Activated T-cell treated with anti-CD3 and anti-CD28 coated beads, Interleukin-2, amount 50 U/mL, for 72 hours (primary cell): ENCODE data around the gene ADSS2. TPM values are rescaled to one million over a fixed set of nuclear protein-coding genes. Genes with fewer than 3 reads are reported as not detected.

Experiments used
- ATAC-seq, 2 donors: fragments of 150-1000 bp; cut with Tn5 transposase; replicated peaks in 1 of 2; 2 replicates each; pipeline ENCODE4 v1.10.0; 2021; ENCODE audit warnings: moderate library complexity in 2 of 2, mild to moderate bottlenecking in 1 of 2
- DNase-seq, 2 donors: peaks; one replicate each; pipeline ENCODE4 v3.0.0; 2021 to 2022; ENCODE audit warnings: mixed read lengths in 1 of 2
- H3K27ac Mint-ChIP-seq: one replicate; pipeline ENCODE4 v1.8.0; 2022; ENCODE audit warnings: mild to moderate bottlenecking, moderate library complexity, mixed read lengths
- H3K27me3 Mint-ChIP-seq: one replicate; pipeline ENCODE4 v1.8.0; 2022; ENCODE audit warnings: low read depth, mixed read lengths
- H3K36me3 Mint-ChIP-seq, 2 donors: one replicate each; pipeline ENCODE4 v1.8.0; 2022; ENCODE audit warnings: mixed read lengths in 2 of 2, mild to moderate bottlenecking in 1 of 2; ENCODE audit not compliant: insufficient read depth in 2 of 2
- H3K4me1 Mint-ChIP-seq: one replicate; pipeline ENCODE4 v1.8.0; 2022; ENCODE audit warnings: low read depth, mixed read lengths
- H3K4me3 Mint-ChIP-seq, 2 donors: one replicate each; pipeline ENCODE4 v1.8.0; 2022; ENCODE audit warnings: mild to moderate bottlenecking in 2 of 2, mixed read lengths in 2 of 2, moderate library complexity in 2 of 2
- H3K9me3 Mint-ChIP-seq, 2 donors: one replicate each; pipeline ENCODE4 v1.8.0; 2022; ENCODE audit warnings: mixed read lengths in 2 of 2
- total RNA-seq, 2 donors: library from RNA; stranded (reverse); gene quantifications; one replicate each; pipeline ENCODE4 v1.2.3, GENCODE V29; 2022

The ADSS2 gene
- total RNA-seq, 2 donors from 2014 or later = 46.5 to 51.1 TPM

DNA sequence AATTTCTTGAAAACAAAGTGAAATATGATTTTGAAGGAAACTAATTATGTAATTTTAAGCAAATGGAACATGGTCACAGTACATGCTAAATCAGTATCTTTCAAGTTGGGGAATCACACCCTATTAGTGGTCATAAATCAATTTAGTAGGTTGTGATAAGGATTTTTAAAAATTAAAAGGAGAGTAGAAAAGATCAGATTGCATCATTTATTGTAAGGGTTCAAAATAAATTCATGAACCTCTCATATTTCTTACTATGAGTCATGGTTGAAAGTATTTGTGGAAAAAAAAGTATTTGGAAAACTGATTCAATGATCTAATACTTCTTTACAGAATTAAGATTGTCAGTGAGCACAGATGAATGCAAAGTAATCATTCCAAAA is 14.6 kb downstream of the ADSS2 start:
- peaks cover 47% of the 10 kb centered on the region for H3K4me1 Mint-ChIP-seq
- H3K36me3 Mint-ChIP-seq = peaks cover 8 to 16% of the 10 kb centered on the region in 2 donors
- ATAC-seq = no peak
- H3K27me3 Mint-ChIP-seq = no peaks in the 10 kb centered on the region
- DNase-seq = no peak
- H3K4me3 Mint-ChIP-seq = no peak overlapping the region
- H3K27ac Mint-ChIP-seq = peak overlapping the region; percentile 93
- H3K9me3 Mint-ChIP-seq = no peaks in the 10 kb centered on the region

DNA sequence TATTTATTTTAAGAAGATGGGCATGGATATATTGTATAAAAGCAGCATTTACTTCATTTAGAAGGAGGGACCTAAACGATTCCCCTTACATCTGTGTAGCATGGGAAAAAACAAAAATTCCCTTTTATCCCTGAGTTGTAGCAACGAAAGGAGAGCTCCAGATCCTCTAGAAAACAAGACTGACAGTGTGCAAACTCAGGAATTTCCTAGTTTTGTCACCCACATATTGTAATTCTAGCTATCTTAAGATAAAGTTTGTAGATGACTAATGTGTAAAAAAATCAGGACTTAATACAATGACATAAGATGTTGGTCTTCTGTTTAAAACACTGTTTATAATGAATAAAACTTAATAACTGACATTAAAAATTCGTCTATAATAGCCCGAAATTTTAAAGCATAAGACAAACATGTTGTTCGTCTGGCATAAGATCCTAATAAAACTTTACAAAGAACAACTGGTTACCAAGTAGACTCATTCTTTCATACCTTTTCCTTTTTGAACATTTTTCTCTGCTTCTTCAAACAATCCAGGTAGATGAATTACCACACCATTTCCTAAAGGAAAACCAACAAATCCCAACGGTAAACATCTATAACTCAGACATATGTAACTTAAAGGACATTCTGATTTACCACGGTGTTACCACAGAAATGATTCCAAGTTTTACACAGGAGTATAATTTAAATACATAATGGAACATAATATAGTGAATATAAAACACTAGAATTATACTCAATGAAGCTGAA is 15.2 kb downstream of the ADSS2 start:
- Mint-ChIP-seq H3K9me3 (no peaks in the 10 kb centered on the region), H3K4me3 (peak overlapping the region in 1 of 2 donors; percentile 61), H3K27me3 (no peaks in the 10 kb centered on the region), H3K36me3 (peaks cover 8 to 16% of the 10 kb centered on the region in 2 donors), H3K27ac (peak overlapping the region; percentile 93), H3K4me1 (peaks cover 47% of the 10 kb centered on the region)
- ATAC-seq (no peak), DNase-seq (no peak)

DNA sequence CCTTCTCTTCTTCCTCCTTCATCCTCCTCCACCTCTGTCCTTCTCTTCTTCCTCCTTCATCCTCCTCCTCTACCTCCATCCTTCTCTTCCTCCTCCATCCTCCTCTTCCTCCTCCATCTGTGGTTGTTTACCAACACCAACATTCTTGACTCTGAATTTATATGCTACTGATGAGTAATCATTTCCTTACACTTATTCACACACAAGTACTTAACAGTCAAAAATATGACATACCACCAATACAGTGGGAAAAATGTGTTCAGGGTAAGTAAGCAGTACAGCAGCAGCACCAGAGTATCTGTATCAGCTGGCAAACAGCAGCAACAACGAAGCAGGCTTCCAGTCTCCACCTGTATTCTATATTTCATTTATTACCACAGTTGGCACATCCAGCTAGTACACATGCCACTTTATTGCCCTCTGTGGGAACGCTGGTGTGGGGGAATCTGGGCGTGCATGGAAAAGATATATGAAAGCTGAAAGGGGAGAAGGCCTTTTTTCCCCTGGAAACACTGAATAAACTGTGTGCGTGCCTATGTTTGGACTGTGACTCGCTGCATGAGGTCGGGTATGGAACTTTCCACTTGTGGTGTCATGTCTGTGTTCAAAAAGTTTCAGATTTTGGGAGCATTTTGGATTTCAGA is 16.0 kb downstream of the ADSS2 start:
- H3K4me1 Mint-ChIP-seq = peaks cover 47% of the 10 kb centered on the region
- no peaks in the 10 kb centered on the region for H3K27me3 Mint-ChIP-seq
- H3K36me3 Mint-ChIP-seq = peaks cover 8 to 16% of the 10 kb centered on the region in 2 donors
- peak overlapping the region; percentile 45 to 61 for H3K4me3 Mint-ChIP-seq
- H3K9me3 Mint-ChIP-seq = no peaks in the 10 kb centered on the region
- ATAC-seq (peak; percentile 81 to 91), DNase-seq (no peak)
- peak overlapping the region; percentile 93 for H3K27ac Mint-ChIP-seq

DNA sequence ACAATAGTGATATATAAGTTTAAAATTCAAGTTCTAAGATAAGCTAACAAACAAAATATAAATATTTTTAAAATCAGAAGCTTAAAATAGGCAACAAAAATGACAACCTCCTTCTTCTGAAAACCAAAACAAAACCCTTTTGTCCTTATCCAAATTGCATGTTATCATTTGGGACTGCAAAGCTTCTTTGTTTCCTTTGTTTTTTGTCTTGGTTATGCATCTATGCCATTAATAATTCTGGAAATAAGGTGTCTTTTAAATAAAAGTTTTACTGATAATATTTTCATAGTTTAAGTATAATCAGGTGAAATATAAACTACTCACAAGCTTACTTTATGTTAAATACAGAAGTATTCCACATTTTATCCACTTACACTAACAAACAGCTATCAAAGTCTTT is 20.5 kb downstream of the ADSS2 start:
- no peaks in the 10 kb centered on the region for H3K27me3 Mint-ChIP-seq
- H3K4me1 Mint-ChIP-seq = peaks cover 17% of the 10 kb centered on the region
- DNase-seq (no peak), ATAC-seq (no peak)
- H3K9me3 Mint-ChIP-seq = no peaks in the 10 kb centered on the region
- H3K36me3 Mint-ChIP-seq = peaks cover 12 to 20% of the 10 kb centered on the region in 2 donors
- H3K27ac Mint-ChIP-seq = no peak overlapping the region
- H3K4me3 Mint-ChIP-seq = no peak overlapping the region

DNA sequence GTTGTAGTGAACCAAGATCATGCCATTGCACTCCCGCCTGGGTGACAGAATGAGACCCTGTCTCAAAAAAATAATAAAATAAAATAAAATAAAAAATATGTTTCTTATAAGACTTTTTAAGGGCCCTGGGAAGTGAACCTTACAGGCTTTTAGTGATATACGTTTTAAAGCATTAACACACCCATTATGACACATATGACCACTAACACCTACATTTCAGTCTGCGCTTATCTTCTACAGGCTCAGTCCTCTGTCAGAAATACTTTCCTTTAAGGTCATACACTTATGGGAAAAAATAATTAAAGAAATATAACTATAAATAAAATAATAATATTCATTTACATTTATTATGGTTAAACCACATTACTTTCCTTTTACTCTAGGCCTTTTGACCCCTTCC is 21.9 kb downstream of the ADSS2 start:
- no peak overlapping the region for H3K27ac Mint-ChIP-seq

DNA sequence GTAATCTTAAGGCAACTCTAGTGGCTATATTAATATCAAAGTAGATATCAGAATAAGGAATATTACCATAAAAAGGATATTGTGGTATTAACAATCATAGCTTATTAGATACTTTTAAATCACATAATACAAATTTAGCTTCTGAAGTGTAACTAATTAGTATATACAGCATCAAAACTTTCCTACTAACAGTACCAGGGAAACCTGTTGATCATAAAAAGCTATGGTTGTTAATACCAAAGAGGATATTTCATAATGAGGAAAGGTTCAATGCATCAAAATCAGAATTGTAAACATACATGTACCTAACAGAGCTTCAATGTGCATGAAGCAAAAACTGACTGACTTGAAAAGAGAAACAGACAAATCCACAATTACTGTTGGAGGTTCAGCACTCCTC is 24.1 kb downstream of the ADSS2 start:
- DNase-seq (no peak), ATAC-seq (no peak)
- Mint-ChIP-seq H3K9me3 (no peaks in the 10 kb centered on the region), H3K4me1 (peaks cover 8% of the 10 kb centered on the region), H3K36me3 (peaks cover 4 to 26% of the 10 kb centered on the region in 2 donors), H3K27ac (no peak overlapping the region), H3K27me3 (no peaks in the 10 kb centered on the region), H3K4me3 (no peak overlapping the region)

More for the DNA sequence above, 21.9 kb downstream of the ADSS2 start:
- DNase-seq = no peak
- no peaks in the 10 kb centered on the region for H3K9me3 Mint-ChIP-seq
- no peak for ATAC-seq
- H3K27me3 Mint-ChIP-seq = no peaks in the 10 kb centered on the region
- no peak overlapping the region for H3K4me3 Mint-ChIP-seq
- H3K4me1 Mint-ChIP-seq = peaks cover 8% of the 10 kb centered on the region
- peaks cover 9 to 23% of the 10 kb centered on the region in 2 donors for H3K36me3 Mint-ChIP-seq

DNA sequence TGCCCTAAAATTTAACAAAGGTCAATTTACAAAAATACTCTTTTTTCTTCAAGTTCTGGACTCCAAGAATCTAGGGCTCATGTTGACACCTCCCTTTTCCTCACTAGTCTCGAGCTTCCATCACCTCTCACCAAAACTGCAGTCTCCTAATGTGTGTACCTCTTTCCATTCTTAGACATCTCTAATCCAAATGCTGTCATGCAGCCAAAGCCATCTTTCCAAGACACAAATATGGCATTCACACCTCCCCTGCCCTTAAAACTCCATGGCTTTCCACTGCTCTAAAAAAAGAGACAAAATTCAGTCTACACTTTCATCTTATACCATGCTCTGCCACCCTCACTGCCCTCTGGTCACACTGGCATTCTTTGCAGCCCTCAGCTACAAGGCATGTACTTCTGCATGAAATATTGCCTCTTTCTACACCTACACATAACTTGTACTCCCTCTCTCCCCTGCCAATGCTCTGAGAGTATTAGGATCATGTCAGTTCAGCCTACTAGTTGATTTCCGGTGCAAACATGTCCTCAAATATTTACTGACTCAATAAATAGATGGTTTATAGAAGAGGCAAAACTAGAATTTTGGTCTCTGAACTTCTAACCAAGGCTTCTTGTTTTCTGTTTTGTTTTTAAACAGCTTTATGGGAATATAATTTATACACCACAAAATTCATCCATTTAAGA is 26.9 kb downstream of the ADSS2 start:
- Mint-ChIP-seq H3K27me3 (no peaks in the 10 kb centered on the region), H3K36me3 (peaks cover 0 to 29% of the 10 kb centered on the region in 2 donors), H3K4me3 (no peak overlapping the region), H3K9me3 (no peaks in the 10 kb centered on the region), H3K27ac (no peak overlapping the region), H3K4me1 (peaks cover 8% of the 10 kb centered on the region)
- ATAC-seq = no peak
- DNase-seq = no peak

DNA sequence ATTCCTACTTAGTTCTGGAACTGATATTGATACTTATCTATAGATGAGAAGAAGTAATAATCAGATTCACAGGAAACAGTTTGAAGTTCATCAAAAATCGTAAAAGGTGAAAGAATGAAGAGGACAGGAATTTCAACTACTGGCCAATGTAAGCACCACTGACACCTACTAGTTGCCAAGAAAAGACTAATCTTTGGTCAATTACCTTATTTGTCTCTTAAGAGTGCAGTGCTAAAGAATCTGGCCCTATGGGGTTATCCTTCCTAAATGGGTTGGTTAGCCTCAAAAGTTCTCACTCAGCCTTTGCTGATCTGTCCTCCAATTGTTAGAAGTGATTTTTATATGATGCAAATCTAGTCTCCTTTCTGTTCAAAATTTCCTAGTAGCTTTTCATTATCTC is 29.5 kb downstream of the ADSS2 start:
- ATAC-seq (no peak), DNase-seq (no peak)
- Mint-ChIP-seq H3K36me3 (peaks cover 4 to 38% of the 10 kb centered on the region in 2 donors), H3K4me3 (no peak overlapping the region), H3K9me3 (no peaks in the 10 kb centered on the region), H3K27me3 (no peaks in the 10 kb centered on the region), H3K4me1 (peaks cover 6% of the 10 kb centered on the region), H3K27ac (peak overlapping the region; percentile 58)

DNA sequence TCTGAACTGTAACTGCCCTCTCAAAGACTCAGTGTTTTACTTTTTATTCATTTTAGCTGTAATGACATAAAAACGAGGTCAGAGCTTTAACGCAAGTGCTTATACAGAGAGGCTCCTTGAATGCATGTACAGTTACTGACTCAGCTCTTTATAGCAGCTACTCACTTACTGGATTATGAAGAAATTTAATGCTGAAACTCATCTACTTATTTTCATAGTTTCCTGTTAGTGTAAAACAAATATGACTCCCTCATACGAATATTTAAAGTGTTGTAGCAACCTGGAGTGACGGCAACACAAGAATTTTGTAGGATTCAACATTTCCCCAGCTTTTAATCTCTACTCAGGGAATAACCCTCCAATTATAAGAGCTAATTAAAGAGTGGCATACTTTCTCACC is 32.7 kb downstream of the ADSS2 start:
- no peak overlapping the region for H3K4me3 Mint-ChIP-seq
- DNase-seq (no peak), ATAC-seq (no peak)
- H3K27ac Mint-ChIP-seq = no peak overlapping the region
- H3K27me3 Mint-ChIP-seq = no peaks in the 10 kb centered on the region
- no peaks in the 10 kb centered on the region for H3K9me3 Mint-ChIP-seq
- H3K36me3 Mint-ChIP-seq = peaks cover 7 to 37% of the 10 kb centered on the region in 2 donors
- H3K4me1 Mint-ChIP-seq = peaks cover 9% of the 10 kb centered on the region

DNA sequence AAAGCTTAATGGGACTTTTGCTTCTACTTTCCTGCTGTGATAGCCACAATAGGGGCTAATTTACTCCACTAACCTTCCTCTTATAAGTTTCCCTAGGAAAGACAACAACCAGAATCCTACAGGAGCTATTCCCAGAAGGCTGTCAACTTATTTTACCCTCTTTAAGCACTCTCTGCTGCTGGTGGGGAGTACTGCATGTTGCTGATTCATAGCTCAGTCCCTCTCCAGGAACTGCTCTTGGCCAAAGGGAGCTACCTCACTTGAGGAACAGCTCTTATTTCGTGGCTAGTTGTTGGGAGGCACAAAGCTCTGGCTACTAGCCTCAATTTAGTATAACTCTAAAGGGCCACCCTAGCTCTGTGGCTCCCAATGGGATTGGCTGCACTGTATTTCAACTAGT is 37.2 kb downstream of the ADSS2 start:
- no peak overlapping the region for H3K27ac Mint-ChIP-seq
- H3K4me1 Mint-ChIP-seq = peaks cover 16% of the 10 kb centered on the region
- H3K36me3 Mint-ChIP-seq = peaks cover 14 to 49% of the 10 kb centered on the region in 2 donors
- no peak overlapping the region for H3K4me3 Mint-ChIP-seq
- DNase-seq (no peak), ATAC-seq (no peak)
- H3K27me3 Mint-ChIP-seq = no peaks in the 10 kb centered on the region
- no peaks in the 10 kb centered on the region for H3K9me3 Mint-ChIP-seq

DNA sequence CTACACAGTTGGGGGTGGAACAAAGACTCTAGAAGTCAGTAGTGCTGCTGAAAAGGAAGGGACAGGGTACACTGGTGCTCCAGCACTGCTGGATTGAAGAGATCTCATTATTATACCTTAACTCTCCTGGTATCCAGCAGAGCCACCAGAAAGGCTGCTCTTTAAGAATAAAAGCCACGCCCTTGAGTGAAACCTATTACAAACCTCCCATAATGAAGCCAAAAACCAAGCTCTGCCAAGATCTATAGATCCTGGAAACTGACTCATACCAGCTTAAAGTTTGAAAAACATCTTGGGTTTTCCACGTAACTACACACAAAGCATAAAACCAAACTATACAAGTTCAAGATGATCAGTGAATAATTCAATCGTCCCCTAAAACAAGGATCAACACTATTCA is 38.0 kb downstream of the ADSS2 start:
- Mint-ChIP-seq H3K36me3 (peaks cover 14 to 47% of the 10 kb centered on the region in 2 donors), H3K4me3 (peak overlapping the region in 1 of 2 donors; percentile 7)
- peak in 1 of 2 donors; percentile 50 for ATAC-seq

DNA sequence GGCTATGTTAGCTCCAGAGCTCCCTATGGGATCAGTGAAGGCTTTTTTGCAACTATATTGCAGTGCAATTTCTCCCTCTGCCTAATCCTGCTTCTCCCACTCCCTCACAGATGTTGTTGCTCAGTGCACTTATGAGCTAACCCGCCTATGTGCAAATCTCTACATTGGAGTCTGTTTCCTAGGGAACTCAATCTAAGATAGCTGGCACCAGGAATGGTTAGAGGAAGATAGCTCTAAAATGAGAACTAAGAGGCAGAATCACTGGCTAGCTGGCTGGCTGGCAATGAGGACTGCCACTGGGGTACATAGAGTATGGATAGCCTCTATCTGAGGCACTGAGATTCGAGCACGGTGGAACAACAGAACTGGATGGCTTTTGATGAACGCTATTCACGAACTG is 39.5 kb downstream of the ADSS2 start:
- ATAC-seq (no peak), DNase-seq (no peak)
- no peak overlapping the region for H3K27ac Mint-ChIP-seq
- peaks cover 0 to 4% of the 10 kb centered on the region in 2 donors for H3K9me3 Mint-ChIP-seq
- H3K27me3 Mint-ChIP-seq = no peaks in the 10 kb centered on the region
- peaks cover 14 to 52% of the 10 kb centered on the region in 2 donors for H3K36me3 Mint-ChIP-seq
- no peak overlapping the region for H3K4me3 Mint-ChIP-seq
- peaks cover 16% of the 10 kb centered on the region for H3K4me1 Mint-ChIP-seq

More for the DNA sequence above, 38.0 kb downstream of the ADSS2 start:
- Mint-ChIP-seq H3K27ac (peak overlapping the region; percentile 29), H3K27me3 (no peaks in the 10 kb centered on the region), H3K9me3 (no peaks in the 10 kb centered on the region), H3K4me1 (peaks cover 16% of the 10 kb centered on the region)
- no peak for DNase-seq

DNA sequence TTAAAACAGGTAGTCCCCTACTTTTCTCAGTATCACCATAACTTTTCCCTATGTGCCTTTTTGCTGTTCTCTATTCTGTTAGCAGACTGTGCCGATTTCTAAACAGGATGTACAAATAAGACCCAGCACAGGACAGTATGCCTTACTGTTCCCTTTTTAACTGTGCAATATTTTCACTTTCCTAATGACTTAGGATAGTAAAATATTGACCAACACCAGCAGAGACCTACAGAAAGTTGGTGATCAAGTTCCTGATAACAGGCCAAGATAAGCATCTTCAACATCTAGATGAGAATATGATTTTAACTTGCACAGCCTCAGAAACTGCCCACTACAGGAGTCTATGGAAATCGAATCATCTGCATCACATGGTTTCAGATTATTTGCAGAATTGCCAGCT is 42.0 kb downstream of the ADSS2 start:
- Mint-ChIP-seq H3K9me3 (peaks cover 0 to 6% of the 10 kb centered on the region in 2 donors), H3K4me3 (no peak overlapping the region), H3K27me3 (no peaks in the 10 kb centered on the region), H3K27ac (peak overlapping the region; percentile 47), H3K4me1 (peaks cover 14% of the 10 kb centered on the region), H3K36me3 (peaks cover 20 to 64% of the 10 kb centered on the region in 2 donors)
- ATAC-seq = no peak
- DNase-seq = no peak
